Measurements from ENCODE around the gene CRIM1. TPM values are rescaled to one million over a fixed set of nuclear protein-coding genes. Genes with fewer than 3 reads are reported as not detected.

The CRIM1 gene
- total RNA-seq, 1 donor from 2014 or later, result 25.8 TPM

DNA sequence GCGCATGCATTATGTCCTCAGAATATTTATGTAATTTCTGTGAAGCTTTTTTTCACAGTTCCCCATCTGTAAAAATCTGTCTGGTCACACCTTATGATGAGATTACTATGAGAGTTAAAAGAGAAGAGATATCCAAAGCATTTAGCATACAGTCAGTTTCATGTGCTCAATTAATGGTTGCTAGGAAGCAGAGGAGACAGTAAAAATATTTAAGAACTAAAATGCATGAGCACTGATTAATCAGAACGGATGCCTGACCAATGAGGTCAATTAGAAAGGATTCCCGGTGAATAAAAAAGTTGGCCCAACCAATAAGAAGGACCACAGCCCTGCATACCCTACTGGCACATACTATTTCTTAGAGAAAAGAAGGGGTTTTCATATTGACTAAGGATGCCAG is 12.0 kb upstream of the CRIM1 start:
- H3K9me3 Mint-ChIP-seq (ENCODE audit: low read depth), result no peaks in the 10 kb centered on the region
- DNase-seq (ENCODE audit: low spot score, unreplicated experiment), result no peak
- no peaks in the 10 kb centered on the region for H3K36me3 Mint-ChIP-seq (ENCODE audit: insufficient read depth)
- TF ChIP-seq, protein P1, sequence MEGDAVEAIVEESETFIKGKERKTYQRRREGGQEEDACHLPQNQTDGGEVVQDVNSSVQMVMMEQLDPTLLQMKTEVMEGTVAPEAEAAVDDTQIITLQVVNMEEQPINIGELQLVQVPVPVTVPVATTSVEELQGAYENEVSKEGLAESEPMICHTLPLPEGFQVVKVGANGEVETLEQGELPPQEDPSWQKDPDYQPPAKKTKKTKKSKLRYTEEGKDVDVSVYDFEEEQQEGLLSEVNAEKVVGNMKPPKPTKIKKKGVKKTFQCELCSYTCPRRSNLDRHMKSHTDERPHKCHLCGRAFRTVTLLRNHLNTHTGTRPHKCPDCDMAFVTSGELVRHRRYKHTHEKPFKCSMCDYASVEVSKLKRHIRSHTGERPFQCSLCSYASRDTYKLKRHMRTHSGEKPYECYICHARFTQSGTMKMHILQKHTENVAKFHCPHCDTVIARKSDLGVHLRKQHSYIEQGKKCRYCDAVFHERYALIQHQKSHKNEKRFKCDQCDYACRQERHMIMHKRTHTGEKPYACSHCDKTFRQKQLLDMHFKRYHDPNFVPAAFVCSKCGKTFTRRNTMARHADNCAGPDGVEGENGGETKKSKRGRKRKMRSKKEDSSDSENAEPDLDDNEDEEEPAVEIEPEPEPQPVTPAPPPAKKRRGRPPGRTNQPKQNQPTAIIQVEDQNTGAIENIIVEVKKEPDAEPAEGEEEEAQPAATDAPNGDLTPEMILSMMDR (IDR thresholded peaks at IDR 0.05; ENCODE audit: unreplicated experiment), result no peak
- H3K27me3 Mint-ChIP-seq, result no peaks in the 10 kb centered on the region
- no peak overlapping the region for H3K4me3 Mint-ChIP-seq (ENCODE audit: low read depth)
- H3K4me1 Mint-ChIP-seq (ENCODE audit: low read depth), result peaks cover 8% of the 10 kb centered on the region
- H3K27ac Mint-ChIP-seq, result no peak overlapping the region

DNA sequence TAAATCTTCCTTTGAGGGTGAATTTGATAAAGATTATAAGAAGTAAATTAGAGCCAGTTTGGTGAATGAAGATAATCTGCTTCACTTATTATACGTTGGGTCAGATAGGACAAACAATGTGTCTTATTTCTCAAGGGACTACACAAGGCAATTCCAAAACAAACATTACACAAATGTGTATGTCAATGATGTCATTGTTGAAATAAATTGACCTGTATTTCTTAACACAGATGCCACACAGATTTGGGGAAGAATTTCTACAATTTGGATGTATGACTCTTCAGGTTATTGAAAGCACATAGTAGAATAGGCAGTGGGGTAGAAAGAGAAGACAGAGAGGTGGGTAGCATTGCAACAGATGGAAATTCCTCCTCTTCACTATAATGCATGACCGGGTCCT is 6.9 kb upstream of the CRIM1 start:
- TF ChIP-seq, protein P1 (IDR thresholded peaks at IDR 0.05; ENCODE audit: unreplicated experiment), result no peak
- Mint-ChIP-seq H3K27me3 (peaks cover 6% of the 10 kb centered on the region), H3K36me3 (ENCODE audit: insufficient read depth) (no peaks in the 10 kb centered on the region), H3K4me1 (ENCODE audit: low read depth) (peaks cover 5% of the 10 kb centered on the region), H3K9me3 (ENCODE audit: low read depth) (no peaks in the 10 kb centered on the region), H3K27ac (no peak overlapping the region), H3K4me3 (ENCODE audit: low read depth) (no peak overlapping the region)
- DNase-seq (ENCODE audit: low spot score, unreplicated experiment), result no peak

DNA sequence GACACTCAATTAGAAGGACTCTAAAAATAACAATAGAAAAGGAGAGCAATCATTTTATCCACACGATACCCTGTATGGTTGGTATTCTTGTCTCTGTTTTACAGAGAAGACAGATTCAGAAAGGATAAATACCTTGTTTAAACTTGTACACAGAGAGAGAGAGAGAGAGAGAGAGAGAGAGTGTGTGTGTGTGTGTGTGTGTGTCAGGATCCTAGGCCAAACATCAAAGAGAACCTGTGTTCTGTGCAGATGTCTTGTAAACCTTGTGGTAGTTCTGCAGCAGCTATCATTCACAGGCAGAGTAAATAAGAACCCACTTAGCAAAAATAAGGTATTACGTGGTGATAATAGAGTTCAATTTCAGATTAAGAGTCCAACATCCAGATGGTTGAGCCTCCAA is 4.3 kb upstream of the CRIM1 start:
- Mint-ChIP-seq H3K36me3 (ENCODE audit: insufficient read depth) (no peaks in the 10 kb centered on the region), H3K27ac (no peak overlapping the region), H3K4me3 (ENCODE audit: low read depth) (no peak overlapping the region), H3K27me3 (peaks cover 18% of the 10 kb centered on the region), H3K4me1 (ENCODE audit: low read depth) (peaks cover 8% of the 10 kb centered on the region), H3K9me3 (ENCODE audit: low read depth) (no peaks in the 10 kb centered on the region)
- DNase-seq (ENCODE audit: low spot score, unreplicated experiment), result no peak
- TF ChIP-seq, protein P1 (IDR thresholded peaks at IDR 0.05; ENCODE audit: unreplicated experiment), result no peak

DNA sequence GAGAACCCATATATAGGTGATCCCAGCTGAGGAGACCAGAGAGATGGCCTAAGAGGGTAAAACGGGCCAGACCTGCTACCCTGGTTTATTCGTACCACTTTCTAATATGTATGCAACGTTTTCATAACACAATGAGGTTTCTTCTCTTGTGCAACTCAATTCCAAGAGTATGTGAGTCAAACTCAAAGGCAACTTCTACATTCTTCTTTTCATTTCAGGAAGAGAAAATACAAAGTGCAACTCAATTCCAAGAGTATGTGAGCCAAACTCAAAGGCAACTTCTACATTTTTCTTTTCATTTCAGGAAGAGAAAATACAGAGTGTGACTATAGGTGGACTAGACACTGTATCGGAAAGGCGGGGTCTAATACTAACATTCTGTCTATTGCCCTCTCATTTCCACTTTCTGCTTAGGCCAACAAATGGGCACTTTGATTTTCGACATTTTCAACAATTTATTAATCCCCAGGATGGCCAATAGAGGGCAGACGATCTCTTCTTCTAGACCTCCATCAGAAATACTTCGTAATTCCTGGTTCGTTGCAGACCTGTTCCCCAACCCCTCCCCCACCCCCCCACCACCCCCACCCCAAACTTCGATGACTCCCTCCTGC is 3.7 kb upstream of the CRIM1 start:
- Mint-ChIP-seq H3K27ac (no peak overlapping the region), H3K36me3 (ENCODE audit: insufficient read depth) (no peaks in the 10 kb centered on the region), H3K27me3 (peaks cover 18% of the 10 kb centered on the region), H3K9me3 (ENCODE audit: low read depth) (no peaks in the 10 kb centered on the region), H3K4me1 (ENCODE audit: low read depth) (peaks cover 8% of the 10 kb centered on the region), H3K4me3 (ENCODE audit: low read depth) (no peak overlapping the region)
- TF ChIP-seq, protein P1 (IDR thresholded peaks at IDR 0.05; ENCODE audit: unreplicated experiment), result peak; percentile 64
- no peak for DNase-seq (ENCODE audit: low spot score, unreplicated experiment)

DNA sequence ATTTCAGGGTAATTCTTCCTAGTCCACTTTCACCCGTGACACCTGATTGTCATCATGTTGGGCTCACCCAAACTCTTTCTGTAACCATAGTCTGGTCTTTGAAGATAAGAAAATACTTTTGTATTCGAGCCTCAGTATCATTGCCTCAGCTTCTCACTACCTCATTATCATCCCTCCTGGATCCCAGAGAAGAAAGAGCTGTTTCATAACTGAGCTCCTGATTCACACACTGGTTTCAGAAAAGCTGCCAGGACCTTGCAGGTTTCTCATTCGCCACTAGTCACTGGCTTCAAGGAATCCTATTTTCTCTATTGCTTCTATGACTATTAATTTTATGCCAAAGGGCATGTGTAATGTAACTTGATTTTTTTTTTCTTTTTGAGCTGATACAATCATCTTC is 2.9 kb upstream of the CRIM1 start:
- DNase-seq (ENCODE audit: low spot score, unreplicated experiment), result no peak
- Mint-ChIP-seq H3K27ac (no peak overlapping the region), H3K4me3 (ENCODE audit: low read depth) (no peak overlapping the region), H3K9me3 (ENCODE audit: low read depth) (no peaks in the 10 kb centered on the region), H3K27me3 (peaks cover 18% of the 10 kb centered on the region), H3K4me1 (ENCODE audit: low read depth) (peaks cover 13% of the 10 kb centered on the region), H3K36me3 (ENCODE audit: insufficient read depth) (no peaks in the 10 kb centered on the region)
- TF ChIP-seq, protein P1 (IDR thresholded peaks at IDR 0.05; ENCODE audit: unreplicated experiment), result no peak

Measured in progenitor cell of endocrine pancreas (in vitro differentiated cells).